ENCODE data around the gene ACTG1. TPM values are rescaled to one million over a fixed set of nuclear protein-coding genes. Genes with fewer than 3 reads are reported as not detected.

The ACTG1 gene
- total RNA-seq, 1 donor from 2014 or later: 2,949 TPM

- ChIA-PET POLR2A (interaction anchor here (1.6 to 6.2 kb wide), 4 partner anchors 29 to 187 kb away, joined by 6 to 88 read pairs (median 11); partner anchors contain the start of genes ACTG1 and SLC38A10), CTCF (interaction anchor here (0.7 to 5.1 kb wide), 2 partner anchors 190 to 339 kb away, joined by 4 to 43 read pairs; no protein-coding TSS in a partner anchor)
- no peaks in the 10 kb centered on the region for H3K9me3 Mint-ChIP-seq
- no peaks in the 10 kb centered on the region for H3K36me3 Mint-ChIP-seq (ENCODE audit: low read depth)
- TF ChIP-seq CTCF (IDR thresholded peaks at IDR 0.05): no peak
- intact Hi-C loops (cut with micrococcal nuclease): no loop called here
- H3K27me3 Mint-ChIP-seq: peaks cover 11% of the 10 kb centered on the region
- H3K4me3 Mint-ChIP-seq: peak overlapping the region; percentile 68
- no peak for ATAC-seq (ENCODE audit: low read depth)
- DNase-seq: no peak
- peak overlapping the region; percentile 35 for H3K27ac Mint-ChIP-seq
- peaks cover 21% of the 10 kb centered on the region for H3K4me1 Mint-ChIP-seq
Measured at GRCh38 chr17:81481815-81482505, 30.6 kb downstream of the ACTG1 start.

GRCh38 chr17:81481073-81481799, 31.4 kb downstream of the ACTG1 start:
- Mint-ChIP-seq H3K4me1 (peaks cover 21% of the 10 kb centered on the region), H3K27ac (no peak overlapping the region), H3K36me3 (ENCODE audit: low read depth) (no peaks in the 10 kb centered on the region), H3K9me3 (no peaks in the 10 kb centered on the region), H3K4me3 (peak overlapping the region; percentile 68), H3K27me3 (peaks cover 11% of the 10 kb centered on the region)
- ChIA-PET POLR2A (interaction anchor here (1.6 to 6.2 kb wide), 3 partner anchors 30 to 186 kb away, joined by 6 to 88 read pairs (median 15); partner anchors contain the start of genes ACTG1 and SLC38A10), CTCF (interaction anchor here (5.1 kb wide), 1 partner anchor 189 kb away, joined by 43 read pairs; no protein-coding TSS in a partner anchor)
- DNase-seq (peak; percentile 57), ATAC-seq (ENCODE audit: low read depth) (peak; percentile 36)
- no peak for TF ChIP-seq CTCF (IDR thresholded peaks at IDR 0.05)
- intact Hi-C loops (cut with micrococcal nuclease): no loop called here

GRCh38 chr17:81480140-81481072, 32.2 kb downstream of the ACTG1 start:
- TF ChIP-seq CTCF (IDR thresholded peaks at IDR 0.05): no peak
- ATAC-seq (ENCODE audit: low read depth): no peak
- no peak for DNase-seq
- intact Hi-C loops (cut with micrococcal nuclease): no loop called here
- Mint-ChIP-seq H3K27me3 (peaks cover 11% of the 10 kb centered on the region), H3K27ac (no peak overlapping the region), H3K4me3 (no peak overlapping the region), H3K9me3 (no peaks in the 10 kb centered on the region), H3K4me1 (peaks cover 21% of the 10 kb centered on the region), H3K36me3 (ENCODE audit: low read depth) (no peaks in the 10 kb centered on the region)
- ChIA-PET CTCF (interaction anchor here (5.1 kb wide), 1 partner anchor 189 kb away, joined by 43 read pairs; no protein-coding TSS in a partner anchor), POLR2A (interaction anchor here (6.2 kb wide), 1 partner anchor 31 kb away, joined by 88 read pairs; the partner anchor contains the start of gene ACTG1)

GRCh38 chr17:81479175-81480071, 33.2 kb downstream of the ACTG1 start:
- POLR2A ChIA-PET: interaction anchor here (0.6 kb wide), 1 partner anchor 256 kb away, joined by 4 read pairs; the partner anchor contains the start of gene CEP131
- CTCF ChIA-PET: no interaction called here
- Mint-ChIP-seq H3K27me3 (peaks cover 11% of the 10 kb centered on the region), H3K4me1 (peaks cover 21% of the 10 kb centered on the region), H3K27ac (no peak overlapping the region), H3K36me3 (ENCODE audit: low read depth) (no peaks in the 10 kb centered on the region), H3K9me3 (no peaks in the 10 kb centered on the region), H3K4me3 (no peak overlapping the region)
- TF ChIP-seq CTCF (IDR thresholded peaks at IDR 0.05): no peak
- ATAC-seq (ENCODE audit: low read depth): no peak
- no peak for DNase-seq
- intact Hi-C loops (cut with micrococcal nuclease): no loop called here
